Retinal pigment epithelial cell (primary cell): ENCODE measurements around the gene GALNT9.

ENCODE experiments used
- DNase-seq: peaks from one replicate; pipeline ENCODE4 v3.0.0-alpha.2; 2010; ENCODE audit warnings: low read depth
- H3K4me3 ChIP-seq: 2 replicates; pipeline ENCODE4 v1.5.1; 2011; ENCODE audit warnings: mild to moderate bottlenecking, low read length, control low read depth, moderate library complexity
- CTCF ChIP-seq: conservative IDR thresholded peaks from 2 replicates; pipeline ENCODE4 v1.5.1; 2011; ENCODE audit warnings: low read depth, low read length, control low read depth, inconsistent platforms

GALNT9 gene

GRCh38 chr12:132282950-132283771 lies 46.2 kb downstream of the GALNT9 start:
- no peak overlapping the region for H3K4me3 ChIP-seq
- DNase-seq, result no peak
- TF ChIP-seq CTCF, result no peak

GRCh38 chr12:132282031-132282949 lies 47.1 kb downstream of the GALNT9 start:
- no peak for DNase-seq
- no peak overlapping the region for H3K4me3 ChIP-seq
- TF ChIP-seq CTCF, result no peak

- no peak overlapping the region for H3K4me3 ChIP-seq
- DNase-seq, result no peak
- no peak for TF ChIP-seq CTCF
Observed at GRCh38 chr12:132281038-132281437, 48.4 kb downstream of the GALNT9 start.

- H3K4me3 ChIP-seq, result no peak overlapping the region
- no peak for TF ChIP-seq CTCF
- DNase-seq, result no peak
Observed at GRCh38 chr12:132280406-132280805, 49.0 kb downstream of the GALNT9 start.

GRCh38 chr12:132279930-132280329 lies 49.5 kb downstream of the GALNT9 start:
- no peak for DNase-seq
- TF ChIP-seq CTCF, result no peak
- H3K4me3 ChIP-seq, result no peak overlapping the region

- DNase-seq, result no peak
- H3K4me3 ChIP-seq, result no peak overlapping the region
- no peak for TF ChIP-seq CTCF
Observed at GRCh38 chr12:132279184-132279889, 50.1 kb downstream of the GALNT9 start.
